Measurements from ENCODE around the gene PTGDR2.

The PTGDR2 gene

DNA sequence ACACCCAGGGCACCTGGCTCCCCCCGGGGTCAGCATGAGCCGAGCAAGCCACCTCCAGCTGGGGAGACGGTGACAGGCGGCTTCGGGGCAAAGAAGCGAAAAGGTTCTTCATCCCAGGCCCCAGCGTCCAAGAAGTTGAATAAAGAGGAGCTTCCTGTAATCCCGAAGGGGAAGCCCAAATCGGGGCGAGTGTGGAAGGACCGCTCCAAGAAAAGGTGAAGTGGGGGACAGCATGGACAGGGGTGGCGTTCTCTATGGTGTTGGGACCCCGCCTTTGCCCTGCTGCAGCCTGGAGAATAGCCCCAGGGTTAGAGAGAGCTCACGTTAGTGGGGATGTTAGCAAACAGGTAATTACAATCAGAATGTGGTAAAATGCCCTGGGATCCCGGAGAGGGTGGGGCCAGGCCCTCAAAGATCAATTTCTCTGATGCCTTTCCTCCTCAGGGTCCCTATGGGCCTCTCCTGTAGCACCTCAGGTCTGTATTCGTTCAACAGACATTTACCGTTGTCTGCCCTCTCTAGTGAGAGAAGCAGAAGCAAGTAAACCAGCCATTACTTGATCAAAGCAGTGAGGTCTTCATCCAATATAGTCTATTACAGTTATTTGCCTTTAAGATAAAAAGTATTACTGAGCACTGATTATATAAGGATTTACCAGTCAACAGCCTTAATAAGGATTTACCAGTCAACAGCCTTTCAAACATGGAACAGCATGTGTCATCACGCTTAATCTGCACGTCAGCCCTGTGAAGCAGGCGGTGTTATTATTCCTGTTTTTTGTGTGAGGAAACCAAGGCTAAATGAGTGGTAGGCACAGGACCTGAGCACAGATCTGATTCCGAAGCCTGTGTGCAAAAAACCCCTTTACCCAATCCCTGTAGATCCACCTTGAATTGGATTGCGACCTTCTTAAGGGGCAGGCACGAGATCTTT, 12.8 kb downstream of the PTGDR2 start:
- H3K27me3 ChIP-seq (ENCODE audit: control insufficient read depth, insufficient read depth, low read length), result no peaks in the 10 kb centered on the region
- H3K9ac ChIP-seq (ENCODE audit: low read length), result peak overlapping the region; percentile 80
- H3K4me3 ChIP-seq (ENCODE audit: low read length), result peak overlapping the region; percentile 81
- no peaks in the 10 kb centered on the region for H3K9me3 ChIP-seq (ENCODE audit: control insufficient read depth, low read length)
- peaks cover 32% of the 10 kb centered on the region for H3K4me1 ChIP-seq (ENCODE audit: control insufficient read depth, insufficient read depth, low read length)
- H3K36me3 ChIP-seq (ENCODE audit: control insufficient read depth, insufficient read depth, low read length), result no peaks in the 10 kb centered on the region

DNA sequence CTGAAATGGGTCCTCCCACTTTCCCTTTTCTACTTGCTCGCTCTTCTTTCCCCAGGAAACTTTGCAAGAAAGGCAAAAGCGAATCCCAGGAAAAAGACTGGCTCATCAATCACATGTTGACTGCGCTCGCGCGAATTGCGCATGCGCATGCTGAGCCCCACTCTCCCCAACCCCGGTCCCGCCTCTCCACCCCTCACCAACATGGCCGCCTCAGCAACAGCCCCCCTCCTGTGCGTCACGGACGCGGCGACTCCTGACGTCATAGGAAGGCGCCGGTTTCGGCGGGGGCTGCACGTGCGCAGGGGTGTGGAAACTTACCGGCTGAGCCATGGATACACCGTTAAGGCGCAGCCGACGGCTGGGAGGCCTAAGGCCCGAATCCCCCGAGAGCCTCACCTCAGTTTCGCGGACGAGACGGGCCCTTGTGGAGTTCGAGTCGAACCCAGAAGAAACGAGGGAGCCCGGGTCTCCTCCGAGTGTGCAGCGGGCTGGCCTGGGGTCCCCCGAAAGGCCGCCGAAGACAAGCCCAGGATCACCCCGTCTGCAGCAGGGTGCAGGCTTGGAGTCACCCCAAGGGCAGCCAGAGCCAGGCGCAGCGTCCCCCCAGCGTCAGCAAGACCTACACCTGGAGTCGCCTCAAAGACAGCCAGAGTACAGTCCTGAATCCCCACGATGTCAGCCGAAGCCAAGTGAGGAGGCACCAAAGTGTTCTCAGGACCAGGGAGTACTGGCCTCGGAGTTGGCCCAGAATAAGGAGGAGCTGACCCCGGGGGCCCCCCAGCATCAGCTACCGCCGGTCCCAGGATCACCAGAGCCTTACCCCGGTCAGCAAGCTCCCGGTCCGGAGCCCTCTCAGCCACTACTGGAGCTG, 13.7 kb downstream of the PTGDR2 start, which contains the start of gene CCDC86:
CCDC86 (plus strand) TSS at position 317 of the 871 bp plus-strand sequence; CDS start at position 329, 12 bp downstream.
- Histone ChIP-seq H3K27me3 (ENCODE audit: control insufficient read depth, insufficient read depth, low read length) (no peaks in the 10 kb centered on the region), H3K4me3 (ENCODE audit: low read length) (peak within 1 kb of the TSS; percentile 81), H3K9ac (ENCODE audit: low read length) (peak within 1 kb of the TSS; percentile 80), H3K9me3 (ENCODE audit: control insufficient read depth, low read length) (no peaks in the 10 kb centered on the region), H3K36me3 (ENCODE audit: control insufficient read depth, insufficient read depth, low read length) (no peaks in the 10 kb centered on the region), H3K4me1 (ENCODE audit: control insufficient read depth, insufficient read depth, low read length) (peaks cover 32% of the 10 kb centered on the region)

DNA sequence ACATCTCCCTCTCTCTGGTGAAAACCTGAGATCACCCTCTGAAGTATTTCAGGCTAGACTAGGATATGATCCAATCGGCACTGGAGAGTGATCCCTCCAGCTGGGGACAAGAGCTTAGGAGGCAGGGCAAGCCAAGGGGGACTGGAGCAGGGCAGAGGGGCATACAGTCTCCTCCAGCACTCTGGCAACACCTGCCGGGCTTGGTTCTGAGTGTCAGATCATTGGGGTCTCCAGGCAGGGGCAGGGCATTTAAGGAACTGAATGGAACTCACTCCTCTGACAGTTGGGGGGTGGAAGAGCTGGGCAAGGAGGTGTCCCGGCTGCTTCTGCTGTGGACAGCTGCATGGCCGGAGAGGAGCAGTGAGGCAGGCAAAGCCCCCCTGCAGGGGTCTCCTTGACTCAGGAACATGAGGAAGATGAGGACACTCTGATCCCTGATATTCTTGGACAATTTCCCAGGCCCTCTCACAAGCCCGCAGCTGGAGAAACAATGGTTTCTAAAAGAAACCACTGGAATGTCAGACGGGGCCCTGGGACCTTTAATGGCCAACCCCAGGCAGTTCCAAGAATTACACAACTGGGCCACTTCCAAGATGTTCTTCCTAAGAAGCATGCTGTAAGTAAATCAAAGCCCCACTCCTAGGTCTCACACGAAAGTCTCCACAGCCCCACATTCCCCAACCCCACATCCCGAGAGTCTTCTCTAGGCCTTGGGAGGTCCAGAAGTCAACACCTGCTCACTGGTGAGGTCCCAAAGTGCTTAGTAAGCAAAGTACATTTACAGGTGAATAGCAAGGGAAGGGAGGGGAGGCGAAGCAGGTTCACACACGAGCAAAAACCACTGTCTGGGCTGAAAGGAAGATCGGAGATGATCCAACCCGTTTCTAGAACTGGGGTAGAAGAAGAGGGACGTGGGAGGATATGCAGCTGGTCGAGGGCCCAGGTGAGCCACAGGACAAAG, 15.0 kb downstream of the PTGDR2 start:
- Histone ChIP-seq H3K9ac (ENCODE audit: low read length) (peak overlapping the region; percentile 80), H3K27me3 (ENCODE audit: control insufficient read depth, insufficient read depth, low read length) (no peaks in the 10 kb centered on the region), H3K4me3 (ENCODE audit: low read length) (peak overlapping the region; percentile 81), H3K9me3 (ENCODE audit: control insufficient read depth, low read length) (no peaks in the 10 kb centered on the region), H3K36me3 (ENCODE audit: control insufficient read depth, insufficient read depth, low read length) (no peaks in the 10 kb centered on the region), H3K4me1 (ENCODE audit: control insufficient read depth, insufficient read depth, low read length) (peaks cover 32% of the 10 kb centered on the region)

DNA sequence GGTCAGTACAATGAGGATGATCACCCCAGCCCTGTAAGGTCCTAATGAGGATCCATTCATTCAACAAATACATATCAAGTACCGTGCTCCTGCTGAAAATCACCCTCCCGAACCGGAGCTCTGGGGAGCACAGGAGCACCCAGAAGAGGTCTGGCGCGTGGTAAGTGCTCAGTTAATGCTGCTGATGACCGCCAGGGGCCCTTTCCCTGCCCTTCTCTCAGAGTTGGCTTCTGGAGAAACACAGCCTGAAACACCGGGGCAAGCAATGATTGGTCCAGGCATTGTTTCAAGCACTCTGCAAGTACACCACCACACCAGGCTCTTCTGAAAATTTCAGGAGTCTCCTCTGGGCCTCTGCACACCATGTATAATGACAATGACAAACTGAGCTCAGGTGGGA, 17.6 kb downstream of the PTGDR2 start:
- H3K9me3 ChIP-seq (ENCODE audit: control insufficient read depth, low read length), result no peaks in the 10 kb centered on the region
- no peak overlapping the region for H3K4me3 ChIP-seq (ENCODE audit: low read length)
- H3K4me1 ChIP-seq (ENCODE audit: control insufficient read depth, insufficient read depth, low read length), result peaks cover 13% of the 10 kb centered on the region
- H3K9ac ChIP-seq (ENCODE audit: low read length), result no peak overlapping the region
- no peaks in the 10 kb centered on the region for H3K27me3 ChIP-seq (ENCODE audit: control insufficient read depth, insufficient read depth, low read length)
- H3K36me3 ChIP-seq (ENCODE audit: control insufficient read depth, insufficient read depth, low read length), result no peaks in the 10 kb centered on the region

DNA sequence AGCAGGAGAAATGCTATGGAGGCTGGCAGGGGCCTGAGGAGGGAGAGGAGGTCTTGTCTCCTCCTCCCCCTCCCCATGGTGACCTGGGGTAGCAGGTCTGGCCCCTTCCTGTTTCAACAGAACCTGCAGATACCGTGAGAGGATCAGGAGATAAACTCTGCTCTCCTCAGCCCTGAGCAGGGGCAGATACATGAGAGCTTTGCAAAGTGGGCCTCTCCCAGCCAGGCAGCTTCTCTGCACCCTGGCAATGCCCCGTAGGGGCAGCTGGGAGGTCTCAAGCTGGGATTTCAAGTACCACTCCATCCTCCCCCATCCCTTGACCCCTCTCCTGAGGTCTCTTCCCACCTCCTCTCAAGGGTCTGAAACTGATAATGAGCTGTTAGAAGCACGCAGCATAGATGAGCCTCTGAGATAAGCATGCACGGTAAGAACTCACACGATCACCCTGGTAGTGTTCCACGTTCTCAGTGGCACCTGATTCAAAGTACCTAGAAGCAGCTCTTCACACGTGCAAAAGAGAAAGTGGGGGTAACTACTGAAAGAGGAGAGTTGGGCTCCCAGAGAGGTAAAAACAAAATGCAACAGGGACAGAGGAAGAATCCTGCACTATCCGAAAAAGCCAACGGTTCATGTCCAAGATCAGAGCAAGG, 18.8 kb downstream of the PTGDR2 start:
- H3K4me1 ChIP-seq (ENCODE audit: control insufficient read depth, insufficient read depth, low read length), result peaks cover 7% of the 10 kb centered on the region

DNA sequence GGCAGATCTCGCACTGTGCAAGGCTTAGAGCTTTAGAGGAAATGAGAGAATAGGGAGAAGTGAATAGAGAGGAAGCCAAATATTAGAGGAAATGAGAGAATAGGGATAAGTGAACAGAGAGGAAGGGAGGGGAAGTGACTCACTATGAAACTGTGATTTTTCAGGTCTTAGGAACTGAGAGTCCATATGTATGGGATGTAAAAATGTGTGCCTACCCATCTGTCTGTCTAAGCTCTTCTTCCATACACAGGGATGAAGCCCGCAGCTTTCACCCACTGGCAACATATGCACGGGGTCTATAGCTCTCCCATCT, 20.3 kb downstream of the PTGDR2 start:
- no peak overlapping the region for H3K4me3 ChIP-seq (ENCODE audit: low read length)
- H3K36me3 ChIP-seq (ENCODE audit: control insufficient read depth, insufficient read depth, low read length), result no peaks in the 10 kb centered on the region
- no peaks in the 10 kb centered on the region for H3K4me1 ChIP-seq (ENCODE audit: control insufficient read depth, insufficient read depth, low read length)
- no peak overlapping the region for H3K9ac ChIP-seq (ENCODE audit: low read length)
- H3K9me3 ChIP-seq (ENCODE audit: control insufficient read depth, low read length), result no peaks in the 10 kb centered on the region
- no peaks in the 10 kb centered on the region for H3K27me3 ChIP-seq (ENCODE audit: control insufficient read depth, insufficient read depth, low read length)

More for the DNA sequence above, 18.8 kb downstream of the PTGDR2 start:
- Histone ChIP-seq H3K36me3 (ENCODE audit: control insufficient read depth, insufficient read depth, low read length) (no peaks in the 10 kb centered on the region), H3K4me3 (ENCODE audit: low read length) (no peak overlapping the region), H3K9me3 (ENCODE audit: control insufficient read depth, low read length) (no peaks in the 10 kb centered on the region), H3K9ac (ENCODE audit: low read length) (no peak overlapping the region), H3K27me3 (ENCODE audit: control insufficient read depth, insufficient read depth, low read length) (no peaks in the 10 kb centered on the region)

DNA sequence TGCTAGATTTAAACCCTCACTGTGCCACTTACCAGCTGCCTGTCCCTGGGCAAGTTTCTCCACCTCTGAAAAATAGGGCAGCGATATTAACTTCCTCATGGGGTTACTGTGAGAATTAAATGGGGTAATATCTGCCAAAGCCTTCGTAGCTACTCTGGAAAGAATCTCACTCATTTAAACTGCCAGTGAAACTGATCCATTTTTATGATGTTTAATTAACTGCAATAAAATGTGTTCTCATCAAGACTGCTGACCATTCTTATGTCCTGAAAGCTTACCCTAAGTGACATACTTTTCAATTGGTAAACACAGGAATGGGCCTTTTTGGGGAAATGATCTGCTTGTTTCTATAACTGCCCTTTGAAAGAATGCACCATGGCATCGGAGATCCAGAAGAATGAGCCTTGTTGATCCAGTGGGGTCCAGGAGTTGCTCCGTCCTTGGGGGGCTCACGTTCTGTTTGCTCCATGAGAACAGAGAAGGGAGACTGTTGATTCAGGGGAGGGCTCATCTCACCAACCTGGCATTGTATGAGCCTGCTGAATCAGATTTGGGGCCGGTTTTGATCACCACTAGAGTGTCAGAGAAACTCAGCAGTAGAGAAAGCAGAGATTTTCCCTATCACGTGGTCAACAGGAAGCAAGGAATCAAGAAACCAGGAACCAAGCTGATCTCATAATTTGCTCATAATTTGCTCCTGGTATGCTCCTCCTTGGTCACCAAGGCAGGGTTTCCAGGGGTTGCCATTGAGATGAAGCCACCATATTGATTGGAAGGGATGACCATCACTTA, 20.8 kb downstream of the PTGDR2 start:
- Histone ChIP-seq H3K4me1 (ENCODE audit: control insufficient read depth, insufficient read depth, low read length) (no peaks in the 10 kb centered on the region), H3K36me3 (ENCODE audit: control insufficient read depth, insufficient read depth, low read length) (no peaks in the 10 kb centered on the region), H3K9ac (ENCODE audit: low read length) (no peak overlapping the region), H3K4me3 (ENCODE audit: low read length) (no peak overlapping the region), H3K27me3 (ENCODE audit: control insufficient read depth, insufficient read depth, low read length) (no peaks in the 10 kb centered on the region), H3K9me3 (ENCODE audit: control insufficient read depth, low read length) (no peaks in the 10 kb centered on the region)

DNA sequence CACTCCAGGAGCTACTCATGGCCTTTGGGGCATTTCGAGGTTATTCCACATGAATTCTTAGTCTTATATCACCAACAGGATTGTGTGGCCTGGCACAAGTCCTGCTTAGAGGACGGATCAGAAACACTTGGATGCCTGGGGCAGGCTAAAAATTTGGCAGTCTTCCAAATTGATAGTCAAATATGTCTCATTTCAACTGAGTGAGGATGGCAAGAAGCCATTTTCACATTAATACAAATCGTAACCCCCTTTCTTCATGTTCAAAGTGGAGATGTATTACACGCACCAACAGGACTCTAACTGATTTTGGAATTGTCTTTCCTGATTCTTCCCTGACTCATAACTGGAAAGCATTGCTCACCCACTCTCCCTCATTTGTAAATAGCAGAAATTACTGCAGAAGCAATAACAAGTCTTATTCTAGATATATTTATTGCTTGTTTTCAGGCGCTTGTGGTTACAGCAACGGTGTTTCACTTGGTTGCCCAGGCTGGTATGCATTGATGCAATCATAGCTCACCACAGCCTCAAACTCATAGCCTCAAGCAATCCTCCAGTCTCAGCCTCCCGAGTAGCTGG, 24.2 kb downstream of the PTGDR2 start:
- Histone ChIP-seq H3K36me3 (ENCODE audit: control insufficient read depth, insufficient read depth, low read length) (no peaks in the 10 kb centered on the region), H3K9ac (ENCODE audit: low read length) (no peak overlapping the region), H3K27me3 (ENCODE audit: control insufficient read depth, insufficient read depth, low read length) (no peaks in the 10 kb centered on the region), H3K4me3 (ENCODE audit: low read length) (no peak overlapping the region), H3K4me1 (ENCODE audit: control insufficient read depth, insufficient read depth, low read length) (no peaks in the 10 kb centered on the region), H3K9me3 (ENCODE audit: control insufficient read depth, low read length) (no peaks in the 10 kb centered on the region)

DNA sequence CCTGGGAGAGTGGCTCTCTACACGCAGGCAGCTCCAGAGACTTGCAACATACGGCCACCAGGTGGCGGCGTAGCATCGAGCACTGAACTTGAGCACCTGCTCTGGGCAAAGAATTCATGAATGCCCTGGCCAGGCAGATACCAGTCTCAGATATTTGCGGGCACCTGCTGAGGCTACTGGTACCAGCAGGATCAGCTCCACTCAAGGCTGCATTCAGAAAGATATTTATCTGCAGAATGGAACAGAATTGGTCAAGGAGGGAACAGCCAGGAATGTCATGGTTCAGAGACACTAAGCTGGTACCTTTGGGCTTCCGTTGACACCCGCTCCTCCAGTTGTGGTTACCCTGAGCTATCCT, 24.6 kb downstream of the PTGDR2 start:
- Histone ChIP-seq H3K9ac (ENCODE audit: low read length) (no peak overlapping the region), H3K36me3 (ENCODE audit: control insufficient read depth, insufficient read depth, low read length) (no peaks in the 10 kb centered on the region), H3K4me3 (ENCODE audit: low read length) (no peak overlapping the region), H3K27me3 (ENCODE audit: control insufficient read depth, insufficient read depth, low read length) (no peaks in the 10 kb centered on the region), H3K4me1 (ENCODE audit: control insufficient read depth, insufficient read depth, low read length) (no peaks in the 10 kb centered on the region), H3K9me3 (ENCODE audit: control insufficient read depth, low read length) (no peaks in the 10 kb centered on the region)

DNA sequence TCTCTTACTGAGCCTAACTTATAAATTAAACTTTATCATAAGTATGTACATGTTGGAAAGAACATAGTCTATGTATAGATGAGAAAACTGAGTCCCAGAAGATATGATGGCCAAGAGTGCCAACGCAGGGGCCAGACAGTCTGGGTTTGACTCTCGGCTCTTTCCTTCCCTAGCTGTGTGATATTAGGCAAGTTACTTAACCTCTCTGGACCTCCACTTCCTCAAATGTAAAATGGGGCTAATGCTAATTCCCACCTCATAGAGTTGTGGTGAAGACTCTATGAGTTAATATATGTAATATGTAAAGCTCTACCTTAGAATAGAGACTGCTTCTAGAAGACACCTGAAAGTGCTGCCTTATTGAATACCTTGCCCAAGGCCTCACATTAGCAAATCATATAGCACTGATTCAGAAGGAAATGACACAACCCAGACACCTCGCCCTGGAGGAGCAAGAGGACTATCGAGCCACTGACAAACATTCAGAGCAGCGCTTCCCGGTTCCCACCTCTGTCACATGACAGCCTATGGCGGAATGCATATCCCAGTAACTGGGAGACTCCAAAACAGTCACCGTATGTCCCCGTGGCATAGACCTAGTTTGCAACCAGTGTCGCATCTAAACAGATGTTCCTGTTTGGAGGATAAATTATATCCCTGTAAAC, 25.1 kb downstream of the PTGDR2 start:
- H3K27me3 ChIP-seq (ENCODE audit: control insufficient read depth, insufficient read depth, low read length), result no peaks in the 10 kb centered on the region
- no peaks in the 10 kb centered on the region for H3K9me3 ChIP-seq (ENCODE audit: control insufficient read depth, low read length)
- H3K4me1 ChIP-seq (ENCODE audit: control insufficient read depth, insufficient read depth, low read length), result no peaks in the 10 kb centered on the region
- no peak overlapping the region for H3K9ac ChIP-seq (ENCODE audit: low read length)
- no peaks in the 10 kb centered on the region for H3K36me3 ChIP-seq (ENCODE audit: control insufficient read depth, insufficient read depth, low read length)
- H3K4me3 ChIP-seq (ENCODE audit: low read length), result no peak overlapping the region

All from mucosa of stomach (tissue), 1 donor.